ENCODE results near the gene TMEM108.

The TMEM108 gene

DNA sequence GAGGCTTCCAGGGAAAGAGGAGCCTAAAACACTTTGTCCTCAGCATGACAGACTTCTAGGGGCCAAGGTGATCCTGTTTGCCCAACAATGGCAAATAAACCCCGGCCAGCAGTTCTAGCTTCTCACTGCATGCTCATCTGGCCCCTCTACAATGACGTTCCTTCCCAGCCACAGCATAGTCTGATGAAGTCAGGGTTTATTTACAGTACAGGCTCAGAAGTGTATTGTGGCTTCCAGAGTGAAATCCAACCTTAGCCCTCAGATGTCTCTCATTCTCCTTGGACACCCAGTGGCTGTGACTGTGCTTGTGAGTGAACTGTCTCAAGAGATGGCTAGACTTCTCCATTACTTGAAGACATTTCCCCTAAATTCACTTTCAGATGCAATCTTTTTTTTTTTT lies 402.5 kb downstream of the TMEM108 start:
- no peak for TF ChIP-seq POLR2A (IDR thresholded peaks at IDR 0.05; ENCODE audit: low read depth, low read length)
- DNase-seq (ENCODE audit: insufficient read length, low spot score) (no peak), FAIRE-seq (no peak)

DNA sequence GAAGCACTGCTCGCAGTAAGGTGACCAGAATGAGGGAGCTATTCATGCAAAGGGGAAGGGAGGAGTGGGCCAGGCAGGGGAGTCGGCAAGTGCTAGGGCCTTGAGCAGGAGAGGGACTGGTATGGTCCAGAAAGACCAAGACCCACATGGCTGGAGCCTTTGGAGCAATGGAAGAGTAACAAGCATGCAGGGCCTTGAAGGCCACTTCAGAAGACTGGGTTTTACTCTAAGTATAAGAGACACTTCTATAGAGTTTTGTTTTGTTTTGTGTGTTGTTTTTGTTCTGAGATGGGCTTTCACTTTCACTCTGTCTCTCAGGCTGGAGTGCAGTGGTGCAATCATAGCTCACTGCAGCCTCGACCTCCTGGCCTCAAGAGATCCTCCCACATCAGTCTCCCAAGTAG lies 403.7 kb downstream of the TMEM108 start:
- no peak for FAIRE-seq

DNA sequence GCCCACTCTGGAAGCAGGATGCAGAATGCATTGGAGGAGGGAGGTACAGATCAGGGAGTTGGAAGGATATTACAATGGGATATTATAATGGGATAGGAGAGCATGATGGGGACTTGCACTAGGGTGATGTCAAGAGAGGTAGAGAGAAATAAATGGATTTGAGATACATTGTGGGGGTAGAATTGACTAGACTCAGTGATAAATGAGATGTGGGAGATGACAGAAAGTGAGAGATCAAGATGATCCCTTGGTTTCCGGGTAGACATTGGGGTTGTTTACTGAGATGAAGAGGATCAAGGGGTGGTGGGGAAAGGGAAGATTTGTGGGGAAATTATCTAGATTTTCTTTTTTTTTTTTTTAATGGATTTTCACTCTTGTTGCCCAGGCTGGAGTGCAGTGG lies 404.3 kb downstream of the TMEM108 start:
- FAIRE-seq (no peak), DNase-seq (ENCODE audit: insufficient read length, low spot score) (no peak)
- TF ChIP-seq POLR2A (IDR thresholded peaks at IDR 0.05; ENCODE audit: low read depth, low read length): no peak

More for the DNA sequence above, 403.7 kb downstream of the TMEM108 start:
- TF ChIP-seq POLR2A (IDR thresholded peaks at IDR 0.05; ENCODE audit: low read depth, low read length): no peak
- no peak for DNase-seq (ENCODE audit: insufficient read length, low spot score)

GRCh38 chr3:133443649-133444422 lies 405.6 kb downstream of the TMEM108 start:
- TF ChIP-seq POLR2A (IDR thresholded peaks at IDR 0.05; ENCODE audit: low read depth, low read length): no peak
- DNase-seq (ENCODE audit: insufficient read length, low spot score): no peak
- no peak for FAIRE-seq

- DNase-seq (ENCODE audit: insufficient read length, low spot score): no peak
- FAIRE-seq: no peak
- no peak for TF ChIP-seq POLR2A (IDR thresholded peaks at IDR 0.05; ENCODE audit: low read depth, low read length)
Measured at GRCh38 chr3:133444423-133444774, 406.2 kb downstream of the TMEM108 start.

DNA sequence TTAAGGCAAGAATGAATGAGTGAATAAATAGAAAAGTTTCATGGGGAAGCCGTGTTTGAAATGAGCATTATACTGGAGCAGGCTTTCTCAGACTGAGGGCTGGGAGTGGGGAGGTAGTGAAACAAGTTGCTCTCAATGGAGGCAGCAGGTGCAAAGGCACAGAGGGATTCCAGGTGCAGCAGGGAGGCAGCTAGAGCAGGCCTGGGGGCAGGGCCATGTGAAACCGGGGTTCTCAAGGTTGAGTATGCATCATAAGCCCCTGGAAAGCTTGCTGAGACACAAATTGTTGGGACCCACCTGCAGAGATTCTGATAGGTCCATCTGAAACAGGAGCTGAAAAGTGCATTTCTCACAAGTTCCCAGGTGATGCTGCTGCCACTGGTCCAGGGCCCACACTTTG lies 406.9 kb downstream of the TMEM108 start:
- no peak for TF ChIP-seq POLR2A (IDR thresholded peaks at IDR 0.05; ENCODE audit: low read depth, low read length)
- no peak for FAIRE-seq
- no peak for DNase-seq (ENCODE audit: insufficient read length, low spot score)

Measured in H54 (cell line).